H9 (cell line): Measurements from ENCODE around the gene ALLC. TPM values are rescaled to one million over a fixed set of nuclear protein-coding genes. Genes with fewer than 3 reads are reported as not detected.

Experiments
- DNase-seq: peaks from one replicate; pipeline ENCODE4 v3.0.0-alpha.2; 2017
- H2AFZ ChIP-seq: one replicate; pipeline ENCODE4 v1.6.1; 2013; ENCODE audit warnings: mild to moderate bottlenecking, low read length, control low read depth, moderate library complexity
- H2AK5ac ChIP-seq: 2 replicates; pipeline ENCODE4 v1.6.1; 2013; ENCODE audit warnings: low read length, control low read depth, mixed read lengths; ENCODE audit not compliant: insufficient read length
- H2BK120ac ChIP-seq: one replicate; pipeline ENCODE4 v1.6.1; 2013; ENCODE audit warnings: low read depth, mild to moderate bottlenecking, low read length, control low read depth, inconsistent platforms; ENCODE audit not compliant: poor library complexity, severe bottlenecking
- H2BK12ac ChIP-seq: 2 replicates; pipeline ENCODE4 v1.6.1; 2013; ENCODE audit warnings: low read length, control low read depth, mixed read lengths, low read depth; ENCODE audit not compliant: insufficient read length
- H2BK15ac ChIP-seq: 2 replicates; pipeline ENCODE4 v1.6.1; 2013; ENCODE audit warnings: low read depth, low read length, control low read depth
- H2BK20ac ChIP-seq: one replicate; pipeline ENCODE4 v1.6.1; 2013; ENCODE audit warnings: low read depth, mild to moderate bottlenecking, low read length, control low read depth, inconsistent platforms; ENCODE audit not compliant: poor library complexity, severe bottlenecking
- H2BK5ac ChIP-seq: 2 replicates; pipeline ENCODE4 v1.6.1; 2013; ENCODE audit warnings: low read length, control low read depth, mixed read lengths; ENCODE audit not compliant: insufficient read length
- H3K14ac ChIP-seq: 2 replicates; pipeline ENCODE4 v1.6.1; 2013; ENCODE audit warnings: low read length, control low read depth; ENCODE audit not compliant: insufficient read depth
- H3K18ac ChIP-seq: 2 replicates; pipeline ENCODE4 v1.6.1; 2013; ENCODE audit warnings: low read depth, mild to moderate bottlenecking, mixed read lengths, low read length, control low read depth; ENCODE audit not compliant: insufficient read length
- H3K23ac ChIP-seq: 2 replicates; pipeline ENCODE4 v1.6.1; 2013; ENCODE audit warnings: low read length, control low read depth, mixed read lengths, low read depth; ENCODE audit not compliant: insufficient read length
- H3K23me2 ChIP-seq: 2 replicates; pipeline ENCODE4 v1.6.1; 2013; ENCODE audit warnings: low read depth, mild to moderate bottlenecking, mixed read lengths, low read length, control low read depth; ENCODE audit not compliant: insufficient read length, poor library complexity, severe bottlenecking
- H3K27ac ChIP-seq: 2 replicates; pipeline ENCODE4 v1.5.1; 2013; ENCODE audit warnings: low read length, control low read depth, mixed read lengths, low read depth; ENCODE audit not compliant: insufficient read length
- H3K27me3 ChIP-seq: 2 replicates; pipeline ENCODE4 v1.6.1; 2013; ENCODE audit warnings: low read length, control low read depth, inconsistent platforms; ENCODE audit not compliant: insufficient read depth
- H3K4ac ChIP-seq: 2 replicates; pipeline ENCODE4 v1.6.1; 2013; ENCODE audit warnings: low read depth, mild to moderate bottlenecking, control low read depth, inconsistent platforms, low read length, moderate library complexity
- H3K4me1 ChIP-seq: 2 replicates; pipeline ENCODE4 v1.6.1; 2013; ENCODE audit warnings: low read length, control low read depth, inconsistent platforms; ENCODE audit not compliant: insufficient read depth
- H3K4me2 ChIP-seq: 2 replicates; pipeline ENCODE4 v1.6.1; 2013; ENCODE audit warnings: low read length, control low read depth, mixed read lengths; ENCODE audit not compliant: insufficient read length, insufficient read depth
- H3K56ac ChIP-seq: 2 replicates; pipeline ENCODE4 v1.6.1; 2013; ENCODE audit warnings: low read depth, mild to moderate bottlenecking, mixed read lengths, low read length, control low read depth; ENCODE audit not compliant: insufficient read length
- H3K79me1 ChIP-seq: 2 replicates; pipeline ENCODE4 v1.6.1; 2013; ENCODE audit warnings: low read depth, mild to moderate bottlenecking, moderate library complexity, low read length, control low read depth, inconsistent platforms; ENCODE audit not compliant: insufficient read depth, poor library complexity, severe bottlenecking
- H3K79me2 ChIP-seq: 2 replicates; pipeline ENCODE4 v1.6.1; 2013; ENCODE audit warnings: low read length, control low read depth, inconsistent platforms; ENCODE audit not compliant: insufficient read depth
- H3K9ac ChIP-seq: 2 replicates; pipeline ENCODE4 v1.6.1; 2013; ENCODE audit warnings: low read length, control low read depth, mixed read lengths; ENCODE audit not compliant: insufficient read length; ENCODE audit errors: extremely low read depth
- H3K9me3 ChIP-seq: one replicate; pipeline ENCODE4 v1.6.1; 2013; ENCODE audit warnings: low read depth, low read length, inconsistent platforms; ENCODE audit not compliant: control insufficient read depth
- H3T11ph ChIP-seq: one replicate; pipeline ENCODE4 v1.6.1; 2013; ENCODE audit warnings: mild to moderate bottlenecking, low read length, control low read depth, inconsistent platforms
- H4K20me1 ChIP-seq: one replicate; pipeline ENCODE4 v1.6.1; 2013; ENCODE audit not compliant: control insufficient read depth, insufficient read length, insufficient read depth
- H4K5ac ChIP-seq: 2 replicates; pipeline ENCODE4 v1.6.1; 2013; ENCODE audit warnings: low read depth, mild to moderate bottlenecking, mixed read lengths, low read length, control low read depth; ENCODE audit not compliant: insufficient read length
- H4K8ac ChIP-seq: replicated peaks from 2 replicates; pipeline ENCODE4 v1.6.1; 2013; ENCODE audit warnings: low read length, control low read depth, mixed read lengths, low read depth; ENCODE audit not compliant: insufficient read length
- H4K91ac ChIP-seq: 2 replicates; pipeline ENCODE4 v1.6.1; 2013; ENCODE audit warnings: low read depth, mild to moderate bottlenecking, moderate library complexity, mixed read lengths, low read length, control low read depth; ENCODE audit not compliant: insufficient read length
- H3K27ac Mint-ChIP-seq, 3 experiments: 2 replicates in 2 of 3; 3 replicates in 1 of 3; pipeline ENCODE4 v1.8.0; 2020 to 2021; ENCODE audit warnings: mixed read lengths in 3 of 3, mild to moderate bottlenecking in 1 of 3, moderate library complexity in 1 of 3
- H3K27me3 Mint-ChIP-seq: 2 replicates; pipeline ENCODE4 v1.8.0; 2021; ENCODE audit warnings: low read depth, mild to moderate bottlenecking, moderate library complexity, mixed read lengths
- H3K36me3 Mint-ChIP-seq, 3 experiments: 2 replicates in 2 of 3; 3 replicates in 1 of 3; pipeline ENCODE4 v1.8.0; 2020 to 2021; ENCODE audit warnings: low read depth in 3 of 3, mixed read lengths in 3 of 3; ENCODE audit not compliant: insufficient read depth in 1 of 3
- H3K4me1 Mint-ChIP-seq, 2 experiments: 2 replicates each; pipeline ENCODE4 v1.8.0; 2020; ENCODE audit warnings: mixed read lengths in 2 of 2
- H3K4me3 Mint-ChIP-seq, 2 experiments: 2 replicates in 1 of 2; 3 replicates in 1 of 2; pipeline ENCODE4 v1.8.0; 2020 to 2021; ENCODE audit warnings: mild to moderate bottlenecking in 2 of 2, mixed read lengths in 2 of 2, moderate library complexity in 1 of 2
- H3K9me3 Mint-ChIP-seq, 2 experiments: 2 replicates in 1 of 2; 3 replicates in 1 of 2; pipeline ENCODE4 v1.8.0; 2020; ENCODE audit warnings: mild to moderate bottlenecking in 2 of 2, mixed read lengths in 2 of 2, moderate library complexity in 1 of 2
- WGBS: extraction: QIAGEN DNeasy Blood & Tissue Kit; methylation state at CpG from one replicate; pipeline ENCODE4 v1.1.7; 2013; ENCODE audit warnings: missing lambda C conversion rate, low lambda C conversion rate, mixed read lengths; ENCODE audit not compliant: insufficient read length; ENCODE audit errors: extremely low coverage; 5-methylcytosine and 5-hydroxymethylcytosine counted together
- total RNA-seq: library from RNA; stranded (reverse); gene quantifications from 2 replicates; pipeline ENCODE4 v1.2.1, GENCODE V29; 2021
- TF ChIP-seq, protein P1 (sequence below): fragments of 200-600 bp; sonication (generic); conservative IDR thresholded peaks from 3 replicates; pipeline ENCODE4 v1.8.0; 2021; ENCODE audit warnings: antibody characterized with exemption, mild to moderate bottlenecking

Gene ALLC
- total RNA-seq, 1 experiment from 2014 or later: not detected

- peaks cover 13 to 14% of the 10 kb centered on the region in 2 experiments for H3K4me1 Mint-ChIP-seq
- Histone ChIP-seq H2BK12ac (no peak overlapping the region), H2AK5ac (no peak overlapping the region), H3K14ac (no peak overlapping the region), H3K27me3 (no peaks in the 10 kb centered on the region; the same call in 1 of the 2 replicates), H2BK15ac (no peak overlapping the region), H2BK120ac (no peak overlapping the region), H3K4me1 (no peaks in the 10 kb centered on the region; the same call in 1 of the 2 replicates), H3K9ac (no peak overlapping the region), H2AFZ (no peak overlapping the region), H3K23ac (no peak overlapping the region), H3K9me3 (no peaks in the 10 kb centered on the region), H3K23me2 (no peaks in the 10 kb centered on the region), H3K56ac (no peak overlapping the region), H3K18ac (no peak overlapping the region), H2BK20ac (no peak overlapping the region), H3K79me2 (no peaks in the 10 kb centered on the region), H2BK5ac (no peak overlapping the region), H3K4ac (no peak overlapping the region), H4K20me1 (no peaks in the 10 kb centered on the region), H3T11ph (no peak overlapping the region), H4K91ac (no peak overlapping the region), H3K79me1 (no peaks in the 10 kb centered on the region), H3K27ac (no peak overlapping the region), H3K4me2 (no peak overlapping the region), H4K8ac (no peak overlapping the region), H4K5ac (no peak overlapping the region)
- WGBS: no CpG with 5 or more reads among the region's 6 CpGs
- peak overlapping the region in 1 of 3 experiments; percentile 45; a peak in 1 of 7 replicates for H3K27ac Mint-ChIP-seq
- H3K27me3 Mint-ChIP-seq: peaks cover 64% of the 10 kb centered on the region
- H3K9me3 Mint-ChIP-seq: peaks cover 7 to 8% of the 10 kb centered on the region in 2 experiments
- no peak for DNase-seq
- peaks cover 0 to 6% (median 3%) of the 10 kb centered on the region in 3 experiments; a peak in 2 of 7 replicates for H3K36me3 Mint-ChIP-seq
- TF ChIP-seq, protein P1, sequence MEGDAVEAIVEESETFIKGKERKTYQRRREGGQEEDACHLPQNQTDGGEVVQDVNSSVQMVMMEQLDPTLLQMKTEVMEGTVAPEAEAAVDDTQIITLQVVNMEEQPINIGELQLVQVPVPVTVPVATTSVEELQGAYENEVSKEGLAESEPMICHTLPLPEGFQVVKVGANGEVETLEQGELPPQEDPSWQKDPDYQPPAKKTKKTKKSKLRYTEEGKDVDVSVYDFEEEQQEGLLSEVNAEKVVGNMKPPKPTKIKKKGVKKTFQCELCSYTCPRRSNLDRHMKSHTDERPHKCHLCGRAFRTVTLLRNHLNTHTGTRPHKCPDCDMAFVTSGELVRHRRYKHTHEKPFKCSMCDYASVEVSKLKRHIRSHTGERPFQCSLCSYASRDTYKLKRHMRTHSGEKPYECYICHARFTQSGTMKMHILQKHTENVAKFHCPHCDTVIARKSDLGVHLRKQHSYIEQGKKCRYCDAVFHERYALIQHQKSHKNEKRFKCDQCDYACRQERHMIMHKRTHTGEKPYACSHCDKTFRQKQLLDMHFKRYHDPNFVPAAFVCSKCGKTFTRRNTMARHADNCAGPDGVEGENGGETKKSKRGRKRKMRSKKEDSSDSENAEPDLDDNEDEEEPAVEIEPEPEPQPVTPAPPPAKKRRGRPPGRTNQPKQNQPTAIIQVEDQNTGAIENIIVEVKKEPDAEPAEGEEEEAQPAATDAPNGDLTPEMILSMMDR: no peak
- H3K4me3 Mint-ChIP-seq: peak overlapping the region; percentile 1 to 53; a peak in 4 of 5 replicates
Observed at GRCh38 chr2:3704692-3705091, 46.7 kb downstream of the ALLC start.
